H1 (cell line): ENCODE results near the gene UMAD1.

Source experiments
- ATF2 ChIP-seq: IDR thresholded peaks from 2 replicates; pipeline ENCODE4 v1.6.1; 2012; ENCODE audit warnings: low read length, inconsistent platforms
- GABPA ChIP-seq: IDR thresholded peaks from 2 replicates; pipeline ENCODE4 v1.6.1; 2011; ENCODE audit warnings: mild to moderate bottlenecking, low read length, moderate library complexity, borderline replicate concordance; ENCODE audit not compliant: insufficient read depth
- MAFK ChIP-seq: IDR thresholded peaks from 2 replicates; pipeline ENCODE4 v1.6.1; 2012; ENCODE audit warnings: low read depth, mild to moderate bottlenecking, improper control_type of control experiment, low read length
- NRF1 ChIP-seq: IDR thresholded peaks from 2 replicates; pipeline ENCODE4 v1.6.1; 2011; ENCODE audit warnings: mild to moderate bottlenecking, low read depth, low read length, improper control_type of control experiment
- POLR2A ChIP-seq, 2 experiments: IDR thresholded peaks; 1 replicate in 1 of 2; 2 replicates in 1 of 2; pipeline ENCODE4 v1.6.1; 2011; ENCODE audit warnings: low read depth in 2 of 2, low read length in 2 of 2, mild to moderate bottlenecking in 2 of 2; ENCODE audit errors: control extremely low read depth in 1 of 2
- POLR2AphosphoS5 ChIP-seq: IDR thresholded peaks from 2 replicates; pipeline ENCODE4 v1.6.1; 2011; ENCODE audit warnings: low read depth, low read length
- POU5F1 ChIP-seq: IDR thresholded peaks from 2 replicates; pipeline ENCODE4 v1.6.1; 2011; ENCODE audit warnings: low read depth, mild to moderate bottlenecking, low read length, moderate library complexity
- RFX5 ChIP-seq: IDR thresholded peaks from 2 replicates; pipeline ENCODE4 v1.6.1; 2011; ENCODE audit warnings: low read depth, low read length, improper control_type of control experiment, borderline replicate concordance
- SIN3A ChIP-seq, 2 experiments: IDR thresholded peaks in 1 of 2; conservative IDR thresholded peaks in 1 of 2; 2 replicates each; pipeline ENCODE4 v1.6.1; 2011 to 2012; ENCODE audit warnings: low read length in 2 of 2, improper control_type of control experiment in 1 of 2, low read depth in 1 of 2, mild to moderate bottlenecking in 1 of 2
- SIX5 ChIP-seq: IDR thresholded peaks from 2 replicates; pipeline ENCODE4 v1.6.1; 2011; ENCODE audit warnings: mild to moderate bottlenecking, low read depth, low read length
- TBP ChIP-seq: IDR thresholded peaks from 2 replicates; pipeline ENCODE4 v1.6.1; 2011; ENCODE audit warnings: low read depth, low read length, improper control_type of control experiment
- YY1 ChIP-seq: IDR thresholded peaks from 2 replicates; pipeline ENCODE4 v1.6.1; 2011; ENCODE audit warnings: low read depth, mild to moderate bottlenecking, low read length
- TF ChIP-seq, protein P1 (sequence below): IDR thresholded peaks from 2 replicates; pipeline ENCODE4 v1.6.1; 2012; ENCODE audit warnings: inconsistent platforms
- TF ChIP-seq, protein P2 (sequence below), 3 experiments: IDR thresholded peaks; 1 replicate in 2 of 3; 2 replicates in 1 of 3; pipeline versions ENCODE4 v1.5.1 to v1.6.1; 2011; ENCODE audit warnings: low read length in 3 of 3, mild to moderate bottlenecking in 3 of 3, inconsistent platforms in 2 of 3, low read depth in 1 of 3, moderate library complexity in 1 of 3; ENCODE audit not compliant: insufficient read depth in 1 of 3; ENCODE audit errors: control extremely low read depth in 1 of 3

DNA sequence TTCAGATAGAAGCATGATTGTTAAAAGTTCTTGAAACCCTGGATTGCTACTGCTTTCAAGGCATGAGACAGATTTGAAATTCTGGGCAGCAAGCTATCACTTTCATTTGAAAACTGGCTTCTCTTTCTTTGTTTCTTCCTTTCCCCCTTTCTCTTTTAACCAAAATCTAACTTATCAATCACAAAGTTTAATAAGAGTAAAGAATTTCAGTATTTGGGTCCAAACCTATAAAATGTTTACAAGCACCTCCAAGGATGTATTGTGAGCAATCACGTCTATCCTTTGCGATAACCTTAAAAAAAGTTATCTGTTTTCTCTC lies 99.4 kb downstream of the UMAD1 start:
- no peak for TF ChIP-seq ATF2
- TF ChIP-seq, protein P1, sequence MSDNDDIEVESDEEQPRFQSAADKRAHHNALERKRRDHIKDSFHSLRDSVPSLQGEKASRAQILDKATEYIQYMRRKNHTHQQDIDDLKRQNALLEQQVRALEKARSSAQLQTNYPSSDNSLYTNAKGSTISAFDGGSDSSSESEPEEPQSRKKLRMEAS, result no peak
- TF ChIP-seq POLR2AphosphoS5, result no peak
- no peak for TF ChIP-seq POLR2A (IDR thresholded peaks at IDR 0.05; ENCODE audit: control extremely low read depth in 1 of 2, low read depth in 2 of 2, low read length in 2 of 2)
- TF ChIP-seq RFX5, result no peak
- TF ChIP-seq TBP, result no peak
- TF ChIP-seq GABPA, result no peak
- no peak for TF ChIP-seq POU5F1
- TF ChIP-seq, protein P2, sequence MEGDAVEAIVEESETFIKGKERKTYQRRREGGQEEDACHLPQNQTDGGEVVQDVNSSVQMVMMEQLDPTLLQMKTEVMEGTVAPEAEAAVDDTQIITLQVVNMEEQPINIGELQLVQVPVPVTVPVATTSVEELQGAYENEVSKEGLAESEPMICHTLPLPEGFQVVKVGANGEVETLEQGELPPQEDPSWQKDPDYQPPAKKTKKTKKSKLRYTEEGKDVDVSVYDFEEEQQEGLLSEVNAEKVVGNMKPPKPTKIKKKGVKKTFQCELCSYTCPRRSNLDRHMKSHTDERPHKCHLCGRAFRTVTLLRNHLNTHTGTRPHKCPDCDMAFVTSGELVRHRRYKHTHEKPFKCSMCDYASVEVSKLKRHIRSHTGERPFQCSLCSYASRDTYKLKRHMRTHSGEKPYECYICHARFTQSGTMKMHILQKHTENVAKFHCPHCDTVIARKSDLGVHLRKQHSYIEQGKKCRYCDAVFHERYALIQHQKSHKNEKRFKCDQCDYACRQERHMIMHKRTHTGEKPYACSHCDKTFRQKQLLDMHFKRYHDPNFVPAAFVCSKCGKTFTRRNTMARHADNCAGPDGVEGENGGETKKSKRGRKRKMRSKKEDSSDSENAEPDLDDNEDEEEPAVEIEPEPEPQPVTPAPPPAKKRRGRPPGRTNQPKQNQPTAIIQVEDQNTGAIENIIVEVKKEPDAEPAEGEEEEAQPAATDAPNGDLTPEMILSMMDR (IDR thresholded peaks at IDR 0.05; ENCODE audit: control extremely low read depth in 1 of 3, insufficient read depth in 1 of 3, low read depth in 1 of 3, low read length in 3 of 3), result no peak
- TF ChIP-seq YY1, result no peak
- no peak for TF ChIP-seq SIX5
- no peak for TF ChIP-seq SIN3A (conservative IDR thresholded peaks at IDR 0.05 in 1 of 2, IDR thresholded peaks at IDR 0.05 in 1 of 2; ENCODE audit: low read depth in 1 of 2, low read length in 2 of 2)
- no peak for TF ChIP-seq NRF1
- no peak for TF ChIP-seq MAFK
